ENCODE measurements around the gene FBXL15.
A peak's percentile ranks its signal among the peaks of the same experiment; 100 is the strongest.

The FBXL15 gene

GRCh38 chr10:102457591-102458150 is 37.0 kb downstream of the FBXL15 start:
- no peak for DNase-seq

- no peak for DNase-seq
Measured at GRCh38 chr10:102458656-102459055, 38.0 kb downstream of the FBXL15 start.

DNA sequence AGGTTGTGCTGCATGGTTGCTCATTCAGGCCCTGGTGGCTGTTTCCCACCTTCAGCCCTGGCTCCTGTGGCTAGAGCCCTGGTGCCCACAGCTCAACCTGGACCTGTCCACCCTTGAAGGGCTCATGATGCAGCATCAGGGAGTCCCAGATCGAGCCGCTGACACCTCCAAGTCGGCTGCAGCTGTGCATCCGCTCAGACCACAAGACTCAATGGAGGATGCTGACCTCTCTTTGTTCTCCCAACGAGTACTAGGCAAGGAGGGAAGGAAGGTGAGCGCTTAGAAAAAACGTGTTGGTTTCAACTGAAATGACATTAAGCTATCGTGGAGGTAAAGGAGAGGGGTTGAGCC is 40.2 kb downstream of the FBXL15 start:
- no peak for DNase-seq

- peak; percentile 79 for DNase-seq
Measured at GRCh38 chr10:102461187-102462054, 40.8 kb downstream of the FBXL15 start.

GRCh38 chr10:102462512-102463054 is 41.9 kb downstream of the FBXL15 start:
- no peak for DNase-seq

DNA sequence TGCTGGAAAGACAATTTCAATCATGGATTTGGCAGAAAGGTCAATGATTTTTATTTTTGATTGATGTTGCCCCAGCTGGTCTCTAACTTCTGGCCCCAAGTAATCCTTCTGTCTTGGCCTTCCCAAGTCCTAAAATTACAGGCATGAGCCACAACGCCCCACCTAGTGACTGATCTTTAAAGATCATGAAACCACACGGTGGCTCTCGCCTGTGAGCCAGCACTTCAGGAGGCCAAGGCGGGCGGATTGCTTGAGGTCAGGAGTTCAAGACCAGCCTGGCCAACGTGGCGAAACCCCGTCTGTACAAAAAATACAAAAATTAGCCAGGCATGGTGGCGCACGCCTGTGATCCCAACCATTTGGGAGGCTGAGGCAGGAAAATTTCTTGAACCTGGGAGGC is 43.3 kb downstream of the FBXL15 start:
- DNase-seq, result no peak

GRCh38 chr10:102465466-102465865 is 44.8 kb downstream of the FBXL15 start:
- DNase-seq, result no peak

DNA sequence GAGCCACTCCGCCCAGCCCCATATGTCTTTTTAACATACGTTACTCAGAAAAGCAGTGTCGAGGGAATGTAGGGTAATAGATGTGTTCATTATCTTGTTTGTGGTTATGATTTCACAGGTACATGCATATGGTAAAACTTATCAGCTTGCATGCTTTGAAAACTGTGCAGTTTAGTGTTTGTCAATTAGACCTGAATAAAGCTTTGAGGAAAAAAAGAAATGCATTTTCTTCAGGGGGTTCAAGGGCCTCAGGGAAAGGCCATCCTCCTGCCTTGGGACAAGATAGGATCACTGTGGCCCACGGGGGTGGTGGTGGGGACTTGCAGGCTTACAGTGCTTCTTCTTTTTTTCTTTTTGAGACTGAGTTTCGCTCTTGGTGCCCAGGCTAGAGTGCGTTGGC is 46.7 kb downstream of the FBXL15 start:
- no peak for DNase-seq

DNA sequence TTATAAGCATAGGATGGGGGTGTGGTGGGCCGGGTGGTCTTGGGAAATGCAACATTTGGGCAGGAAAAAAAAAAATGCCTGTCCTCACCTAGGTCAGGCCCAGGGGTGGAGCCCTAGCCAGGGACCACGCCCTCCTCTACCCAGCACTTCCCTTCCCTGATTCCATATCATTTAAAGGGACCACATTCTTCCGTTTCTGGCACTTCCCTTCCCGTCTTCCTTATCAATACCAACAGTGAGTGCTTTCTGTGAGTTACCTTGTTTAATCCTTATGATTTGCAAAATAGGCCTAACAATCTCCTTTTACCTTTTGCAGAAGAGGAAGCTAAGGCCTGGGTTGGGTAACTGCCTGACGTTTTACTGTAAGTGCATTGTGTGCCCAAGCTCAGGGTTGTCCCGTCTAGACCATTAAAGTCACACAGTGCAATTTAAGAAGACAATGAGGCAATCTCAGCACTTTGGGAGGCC is 47.4 kb downstream of the FBXL15 start:
- no peak for DNase-seq

- DNase-seq, result no peak
Measured at GRCh38 chr10:102468683-102469082, 48.0 kb downstream of the FBXL15 start.

DNA sequence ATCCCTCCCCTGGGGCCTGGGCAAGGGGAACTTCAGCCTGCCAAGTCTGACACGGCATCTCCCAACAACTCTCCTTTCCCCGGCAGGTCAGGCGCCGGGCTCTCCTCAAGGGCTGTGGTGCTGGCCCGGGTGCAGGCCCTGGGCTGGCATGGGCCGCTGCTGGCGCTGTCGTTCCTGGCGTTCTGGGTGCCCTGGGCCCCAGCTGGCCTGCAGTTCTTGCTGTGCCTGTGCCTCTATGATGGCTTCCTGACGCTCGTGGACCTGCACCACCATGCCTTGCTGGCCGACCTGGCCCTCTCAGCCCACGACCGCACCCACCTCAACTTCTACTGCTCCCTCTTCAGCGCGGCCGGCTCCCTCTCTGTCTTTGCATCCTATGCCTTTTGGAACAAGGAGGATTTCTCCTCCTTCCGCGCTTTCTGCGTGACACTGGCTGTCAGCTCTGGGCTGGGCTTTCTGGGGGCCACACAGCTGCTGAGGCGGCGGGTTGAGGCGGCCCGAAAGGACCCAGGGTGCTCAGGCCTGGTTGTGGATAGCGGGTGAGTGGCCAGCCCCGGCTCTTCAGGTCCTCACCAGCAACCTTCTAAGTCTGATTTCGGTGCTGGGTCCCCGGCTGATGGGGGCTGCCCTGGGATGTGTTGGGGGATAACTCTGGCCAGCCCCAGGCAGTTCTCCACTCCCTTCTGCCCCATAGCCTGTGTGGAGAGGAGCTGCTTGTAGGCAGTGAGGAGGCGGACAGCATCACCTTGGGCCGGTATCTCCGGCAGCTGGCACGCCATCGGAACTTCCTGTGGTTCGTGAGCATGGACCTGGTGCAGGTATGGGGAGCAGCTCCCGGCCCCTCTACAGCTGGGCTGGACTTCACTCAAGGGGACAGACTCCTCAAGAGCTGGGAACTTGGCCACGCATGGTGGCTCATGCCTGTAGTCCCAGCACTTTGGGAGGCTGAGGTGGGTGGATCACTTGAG is 50.2 kb downstream of the FBXL15 start:
- no peak for DNase-seq
